Measurements from ENCODE around the gene AK5. TPM values are rescaled to one million over a fixed set of nuclear protein-coding genes. Genes with fewer than 3 reads are reported as not detected.

Gene AK5
- total RNA-seq, 1 donor from 2014 or later, result not detected

DNA sequence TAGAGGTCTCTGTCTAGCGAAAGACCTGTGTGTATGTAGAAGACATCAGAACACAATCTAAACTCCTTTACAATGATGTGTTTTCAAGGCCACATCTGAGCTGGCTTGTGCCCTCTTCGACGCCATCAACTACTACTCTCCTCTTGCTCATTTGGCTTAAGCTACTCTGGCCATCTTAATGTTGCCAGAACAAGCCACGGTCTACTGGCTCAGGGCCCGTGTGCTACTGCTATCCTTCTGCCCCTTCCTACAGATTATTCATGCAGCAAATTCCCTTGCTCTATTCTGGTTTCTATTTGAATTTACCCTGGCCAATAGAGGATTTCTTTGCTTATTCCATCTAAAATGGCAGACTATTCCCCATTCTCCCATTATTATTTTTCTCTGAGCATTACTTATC, 278.9 kb downstream of the AK5 start:
- DNase-seq (ENCODE audit: low spot score), result no peak
- no peak overlapping the region for H3K27ac Mint-ChIP-seq
- H3K36me3 Mint-ChIP-seq (ENCODE audit: low read depth), result peaks cover 13% of the 10 kb centered on the region
- no peak overlapping the region for H3K4me3 Mint-ChIP-seq
- no peaks in the 10 kb centered on the region for H3K4me1 Mint-ChIP-seq (ENCODE audit: low read depth)
- intact Hi-C loops (cut with micrococcal nuclease), result no loop called here
- no peaks in the 10 kb centered on the region for H3K9me3 Mint-ChIP-seq
- no peaks in the 10 kb centered on the region for H3K27me3 Mint-ChIP-seq (ENCODE audit: insufficient read depth)

DNA sequence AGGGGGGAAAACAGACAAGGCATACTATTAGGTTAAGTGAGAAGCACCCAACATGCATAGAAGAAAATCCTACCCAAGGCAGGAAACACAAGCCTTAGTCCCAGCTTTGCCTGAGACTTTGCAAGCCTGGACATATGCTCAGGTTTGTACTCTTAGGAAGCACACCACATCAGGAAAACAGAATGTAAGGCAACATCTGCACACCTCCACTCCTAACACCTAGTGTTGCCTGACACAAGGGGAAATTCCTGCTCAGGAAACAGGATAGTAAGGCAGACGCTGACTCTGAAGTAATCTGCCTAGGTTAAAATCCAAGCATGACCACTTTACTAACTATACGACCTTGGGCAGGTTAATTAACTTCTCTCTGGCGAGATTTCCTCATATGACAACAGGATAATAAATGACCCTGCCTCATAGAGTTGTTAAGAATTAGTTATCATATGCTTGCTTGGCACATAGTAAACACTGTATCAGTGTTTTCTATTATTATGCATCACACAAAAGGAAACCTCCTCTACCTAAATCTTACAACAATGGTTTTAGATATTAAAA, 280.9 kb downstream of the AK5 start:
- Mint-ChIP-seq H3K4me1 (ENCODE audit: low read depth) (no peaks in the 10 kb centered on the region), H3K36me3 (ENCODE audit: low read depth) (peaks cover 28% of the 10 kb centered on the region), H3K9me3 (no peaks in the 10 kb centered on the region), H3K4me3 (no peak overlapping the region), H3K27ac (no peak overlapping the region), H3K27me3 (ENCODE audit: insufficient read depth) (no peaks in the 10 kb centered on the region)
- intact Hi-C loops (cut with micrococcal nuclease), result no loop called here
- DNase-seq (ENCODE audit: low spot score), result no peak

DNA sequence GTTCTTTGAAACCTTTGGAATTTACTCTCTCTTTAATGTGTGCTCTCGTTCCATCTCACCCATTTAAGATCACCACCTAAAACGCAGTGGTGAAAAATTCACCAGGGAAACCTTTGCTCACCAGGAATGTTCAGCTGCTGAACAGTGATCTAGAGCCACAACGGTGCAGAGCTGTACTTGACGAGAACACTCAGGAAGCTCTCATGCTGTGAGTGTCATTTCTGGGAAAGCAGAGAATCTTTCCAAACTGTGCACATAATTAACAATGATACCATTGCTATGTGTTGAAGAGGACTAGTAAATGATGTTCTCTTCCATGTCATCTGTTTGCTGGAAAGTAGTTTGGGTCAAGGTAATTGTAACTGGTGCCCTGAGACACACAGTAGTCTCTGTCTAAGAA, 283.5 kb downstream of the AK5 start:
- intact Hi-C loops (cut with micrococcal nuclease), result no loop called here
- no peaks in the 10 kb centered on the region for H3K4me1 Mint-ChIP-seq (ENCODE audit: low read depth)
- H3K27ac Mint-ChIP-seq, result no peak overlapping the region
- H3K4me3 Mint-ChIP-seq, result no peak overlapping the region
- H3K9me3 Mint-ChIP-seq, result no peaks in the 10 kb centered on the region
- peaks cover 40% of the 10 kb centered on the region for H3K36me3 Mint-ChIP-seq (ENCODE audit: low read depth)
- H3K27me3 Mint-ChIP-seq (ENCODE audit: insufficient read depth), result no peaks in the 10 kb centered on the region
- DNase-seq (ENCODE audit: low spot score), result no peak

DNA sequence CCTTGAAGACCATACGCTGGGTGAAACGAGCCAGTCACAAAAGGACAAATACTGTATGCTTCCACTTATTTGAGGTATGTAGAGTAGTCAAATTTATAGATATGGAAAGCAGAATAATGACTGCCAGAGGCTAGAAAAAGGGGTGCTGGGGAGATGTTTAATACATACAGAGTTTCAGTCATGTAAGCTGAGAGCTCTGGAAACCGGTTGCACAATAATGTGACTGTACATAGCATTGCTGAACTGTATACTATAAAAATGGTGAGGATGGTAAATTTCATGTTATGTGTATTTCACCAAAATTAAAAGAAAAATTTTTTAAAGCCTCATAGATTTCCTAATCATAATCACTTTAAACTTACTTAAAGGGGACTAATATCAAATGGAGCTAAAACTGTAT, 289.8 kb downstream of the AK5 start:
- intact Hi-C loops (cut with micrococcal nuclease), result no loop called here
- no peaks in the 10 kb centered on the region for H3K9me3 Mint-ChIP-seq
- H3K27ac Mint-ChIP-seq, result no peak overlapping the region
- DNase-seq (ENCODE audit: low spot score), result no peak
- peaks cover 43% of the 10 kb centered on the region for H3K36me3 Mint-ChIP-seq (ENCODE audit: low read depth)
- no peaks in the 10 kb centered on the region for H3K4me1 Mint-ChIP-seq (ENCODE audit: low read depth)
- H3K4me3 Mint-ChIP-seq, result no peak overlapping the region
- H3K27me3 Mint-ChIP-seq (ENCODE audit: insufficient read depth), result no peaks in the 10 kb centered on the region

DNA sequence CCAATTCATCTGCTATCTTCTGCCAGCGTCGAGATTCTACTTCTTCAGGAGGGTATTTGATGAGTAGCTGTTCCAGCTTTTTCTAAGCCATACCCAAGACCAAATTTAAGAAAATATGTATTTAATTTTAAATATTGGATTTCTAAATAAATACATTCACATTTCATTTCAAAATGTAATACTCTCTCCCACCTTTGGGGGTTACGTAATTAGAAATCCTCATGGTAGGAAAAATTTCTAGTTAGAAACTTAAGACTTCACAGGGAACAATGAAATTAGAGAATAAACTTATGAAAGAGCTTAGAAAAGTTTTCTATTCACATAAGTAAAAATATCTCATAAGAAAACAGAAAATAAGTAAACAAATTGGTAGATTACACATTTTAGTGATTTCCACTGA, 297.7 kb downstream of the AK5 start:
- intact Hi-C loops (cut with micrococcal nuclease), result loop anchor here (5.0 kb wide), 1 partner anchor 103 kb away; the partner anchor contains the start of gene ZZZ3
- Mint-ChIP-seq H3K4me3 (no peak overlapping the region), H3K27ac (no peak overlapping the region)

DNA sequence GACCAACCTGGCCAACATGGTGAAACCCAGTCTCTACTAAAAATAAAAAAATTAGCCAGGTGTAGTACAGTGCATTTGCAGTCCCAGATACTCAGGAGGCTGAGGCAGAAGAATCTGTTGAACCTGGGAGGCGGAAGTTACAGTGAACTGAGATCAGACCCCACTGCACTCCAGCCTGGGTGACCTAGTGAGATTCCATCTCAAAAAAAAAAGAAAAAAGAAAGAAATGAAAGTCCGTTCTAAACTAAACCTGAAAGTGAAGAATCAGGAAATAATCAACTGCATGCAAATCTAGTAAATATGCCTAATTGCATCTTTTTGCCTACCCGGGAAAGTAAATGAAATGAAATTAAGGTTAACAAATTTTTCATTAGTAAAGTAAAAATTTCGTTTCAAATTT, 301.1 kb downstream of the AK5 start:
- no peaks in the 10 kb centered on the region for H3K9me3 Mint-ChIP-seq

More for the DNA sequence above, 297.7 kb downstream of the AK5 start:
- Mint-ChIP-seq H3K4me1 (ENCODE audit: low read depth) (no peaks in the 10 kb centered on the region), H3K9me3 (no peaks in the 10 kb centered on the region), H3K27me3 (ENCODE audit: insufficient read depth) (no peaks in the 10 kb centered on the region), H3K36me3 (ENCODE audit: low read depth) (peaks cover 21% of the 10 kb centered on the region)
- no peak for DNase-seq (ENCODE audit: low spot score)

DNA sequence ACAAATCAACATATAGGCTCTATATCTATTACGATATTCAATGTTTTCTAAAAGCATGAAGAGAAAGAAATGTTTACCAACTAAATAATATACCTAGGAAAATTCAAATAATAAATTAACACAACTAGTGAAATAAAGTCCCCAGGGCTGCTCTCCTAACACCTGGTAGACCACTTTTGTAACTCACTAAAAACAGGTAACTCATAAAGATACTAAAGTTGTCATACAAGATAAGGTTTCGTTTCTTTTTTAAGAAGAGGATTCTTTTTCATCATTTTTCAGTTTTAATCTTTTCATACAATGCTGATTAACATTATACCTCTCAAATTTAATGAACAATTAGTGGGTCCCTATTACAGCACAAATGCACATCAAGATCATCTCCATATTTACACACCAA, 301.7 kb downstream of the AK5 start:
- H3K9me3 Mint-ChIP-seq, result no peaks in the 10 kb centered on the region
- H3K36me3 Mint-ChIP-seq (ENCODE audit: low read depth), result peaks cover 17% of the 10 kb centered on the region
- H3K27me3 Mint-ChIP-seq (ENCODE audit: insufficient read depth), result no peaks in the 10 kb centered on the region
- H3K4me1 Mint-ChIP-seq (ENCODE audit: low read depth), result no peaks in the 10 kb centered on the region
- DNase-seq (ENCODE audit: low spot score), result no peak
- no peak overlapping the region for H3K4me3 Mint-ChIP-seq
- intact Hi-C loops (cut with micrococcal nuclease), result no loop called here
- H3K27ac Mint-ChIP-seq, result no peak overlapping the region

More for the DNA sequence above, 301.1 kb downstream of the AK5 start:
- DNase-seq (ENCODE audit: low spot score), result no peak
- intact Hi-C loops (cut with micrococcal nuclease), result no loop called here
- Mint-ChIP-seq H3K36me3 (ENCODE audit: low read depth) (peaks cover 17% of the 10 kb centered on the region), H3K27ac (no peak overlapping the region), H3K4me3 (no peak overlapping the region), H3K4me1 (ENCODE audit: low read depth) (no peaks in the 10 kb centered on the region), H3K27me3 (ENCODE audit: insufficient read depth) (no peaks in the 10 kb centered on the region)

DNA sequence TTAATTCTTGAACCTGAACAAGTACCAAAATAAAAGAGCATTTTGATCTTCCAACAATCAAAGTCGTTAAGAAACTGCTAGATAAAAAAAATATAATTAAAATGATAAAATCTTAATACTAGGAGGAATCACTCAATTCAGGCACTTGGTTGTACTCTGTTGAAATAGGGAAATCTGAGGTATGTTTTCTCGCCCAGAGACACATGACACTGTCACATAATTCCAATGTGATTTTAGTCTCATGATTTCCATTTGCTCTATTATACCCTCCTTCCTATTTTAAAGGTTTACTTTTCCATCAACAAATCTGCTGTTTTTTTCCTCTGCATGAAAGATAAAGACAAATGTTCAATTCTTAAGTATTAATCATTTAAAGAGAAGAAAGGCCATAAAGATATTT, 303.1 kb downstream of the AK5 start:
- H3K27me3 Mint-ChIP-seq (ENCODE audit: insufficient read depth), result no peaks in the 10 kb centered on the region
- H3K4me3 Mint-ChIP-seq, result no peak overlapping the region
- no peaks in the 10 kb centered on the region for H3K9me3 Mint-ChIP-seq
- H3K36me3 Mint-ChIP-seq (ENCODE audit: low read depth), result peaks cover 13% of the 10 kb centered on the region
- no peaks in the 10 kb centered on the region for H3K4me1 Mint-ChIP-seq (ENCODE audit: low read depth)
- no peak for DNase-seq (ENCODE audit: low spot score)
- H3K27ac Mint-ChIP-seq, result no peak overlapping the region
- intact Hi-C loops (cut with micrococcal nuclease), result no loop called here

DNA sequence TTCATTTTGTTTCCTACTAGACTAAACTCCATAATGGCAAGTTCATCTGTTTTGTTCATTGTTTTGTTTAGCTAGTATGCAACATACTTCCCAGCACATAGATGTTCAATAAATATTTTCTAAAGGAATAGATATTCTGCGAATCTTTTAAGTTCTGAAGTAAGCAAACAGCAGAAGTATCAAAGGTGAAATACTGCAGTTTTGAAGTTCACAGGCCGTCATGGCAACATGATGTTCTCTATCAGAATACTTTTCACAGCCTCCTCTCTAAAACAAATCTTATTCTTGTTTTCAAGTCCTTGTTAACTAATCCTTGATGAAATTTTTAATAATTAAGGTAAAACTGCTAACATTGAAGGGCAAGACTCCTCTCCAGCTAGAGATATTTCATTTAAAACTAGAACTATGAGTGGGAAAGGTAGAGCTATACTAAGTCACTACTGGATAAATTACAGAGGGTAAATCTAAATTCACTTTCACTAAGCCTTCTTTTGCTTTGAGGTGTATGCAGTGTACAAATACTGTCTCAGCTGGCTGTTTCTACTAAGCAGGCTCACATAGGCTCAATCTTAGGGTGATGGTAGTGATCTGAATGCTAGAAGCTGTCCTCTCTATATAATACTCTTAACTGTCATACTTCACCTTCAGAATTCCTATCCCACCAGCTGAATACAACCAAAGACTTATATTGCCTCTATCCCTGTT, 303.9 kb downstream of the AK5 start:
- H3K27ac Mint-ChIP-seq, result no peak overlapping the region
- no peak overlapping the region for H3K4me3 Mint-ChIP-seq
- no peaks in the 10 kb centered on the region for H3K4me1 Mint-ChIP-seq (ENCODE audit: low read depth)
- no peak for DNase-seq (ENCODE audit: low spot score)
- no peaks in the 10 kb centered on the region for H3K9me3 Mint-ChIP-seq
- intact Hi-C loops (cut with micrococcal nuclease), result no loop called here
- no peaks in the 10 kb centered on the region for H3K27me3 Mint-ChIP-seq (ENCODE audit: insufficient read depth)
- H3K36me3 Mint-ChIP-seq (ENCODE audit: low read depth), result peaks cover 11% of the 10 kb centered on the region

DNA sequence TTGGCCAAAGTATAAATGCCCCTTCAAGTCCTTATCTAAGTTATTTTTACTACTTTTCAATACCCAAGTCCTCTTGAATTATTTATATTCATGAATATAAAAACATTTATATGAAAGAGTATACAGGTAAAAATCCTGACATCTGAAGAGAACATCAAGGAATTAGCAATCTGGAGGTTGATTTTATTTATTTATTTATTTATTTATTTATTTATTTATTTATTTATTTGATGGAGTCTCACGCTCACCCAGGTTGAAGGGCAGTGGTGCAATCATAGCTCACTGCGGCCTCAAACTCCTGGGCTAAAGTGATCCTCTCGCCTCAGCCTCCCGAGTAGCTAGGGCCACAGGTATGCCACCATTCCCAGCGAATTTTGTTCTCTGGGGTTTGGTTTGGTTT, 307.4 kb downstream of the AK5 start:
- no peaks in the 10 kb centered on the region for H3K9me3 Mint-ChIP-seq

DNA sequence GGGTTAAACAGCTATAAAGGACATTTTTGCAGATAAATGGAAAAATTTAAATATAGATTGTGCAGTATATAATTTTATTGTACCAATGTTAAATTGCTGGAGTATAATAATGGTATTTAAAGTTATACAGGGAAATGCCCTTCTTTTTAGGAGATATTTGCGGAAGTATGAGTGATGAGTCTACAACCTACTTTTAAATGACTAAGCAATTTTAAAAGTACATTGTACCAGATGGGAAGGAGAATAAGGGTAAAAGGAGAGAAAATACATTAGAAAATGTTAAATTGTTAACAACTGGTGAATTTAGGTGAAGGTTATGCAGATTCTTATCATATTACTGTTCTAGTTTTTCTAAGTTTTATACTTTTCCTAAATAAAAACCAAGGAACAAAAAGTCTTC, 308.8 kb downstream of the AK5 start:
- peaks cover 11% of the 10 kb centered on the region for H3K4me1 Mint-ChIP-seq (ENCODE audit: low read depth)
- no peak overlapping the region for H3K27ac Mint-ChIP-seq
- H3K4me3 Mint-ChIP-seq, result no peak overlapping the region
- no peaks in the 10 kb centered on the region for H3K9me3 Mint-ChIP-seq
- intact Hi-C loops (cut with micrococcal nuclease), result no loop called here
- H3K36me3 Mint-ChIP-seq (ENCODE audit: low read depth), result peaks cover 8% of the 10 kb centered on the region
- no peak for DNase-seq (ENCODE audit: low spot score)
- no peaks in the 10 kb centered on the region for H3K27me3 Mint-ChIP-seq (ENCODE audit: insufficient read depth)

More for the DNA sequence above, 307.4 kb downstream of the AK5 start:
- H3K27ac Mint-ChIP-seq, result no peak overlapping the region
- no peak overlapping the region for H3K4me3 Mint-ChIP-seq
- DNase-seq (ENCODE audit: low spot score), result no peak
- peaks cover 5% of the 10 kb centered on the region for H3K36me3 Mint-ChIP-seq (ENCODE audit: low read depth)
- intact Hi-C loops (cut with micrococcal nuclease), result no loop called here
- peaks cover under 1% of the 10 kb centered on the region for H3K4me1 Mint-ChIP-seq (ENCODE audit: low read depth)
- H3K27me3 Mint-ChIP-seq (ENCODE audit: insufficient read depth), result no peaks in the 10 kb centered on the region

DNA sequence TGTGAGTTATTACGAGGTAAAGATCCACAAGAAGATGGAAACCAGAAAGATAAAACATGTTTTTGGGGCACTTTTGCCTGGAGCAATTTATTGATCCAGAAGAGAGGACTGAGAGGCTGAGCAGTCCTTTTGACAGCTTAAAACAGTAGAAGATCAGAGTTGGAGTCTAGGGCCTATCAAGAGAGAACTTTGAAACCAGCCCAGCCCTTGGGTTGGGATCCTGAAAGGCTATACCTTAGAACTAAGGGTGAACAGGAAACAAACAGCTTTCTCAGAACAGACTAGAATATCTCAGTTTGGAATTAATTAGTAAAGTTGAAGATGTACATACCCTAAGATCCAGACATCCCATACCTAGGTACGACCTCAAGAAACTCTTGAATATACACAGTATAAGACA, 311.1 kb downstream of the AK5 start:
- H3K9me3 Mint-ChIP-seq, result no peaks in the 10 kb centered on the region
- no peak for DNase-seq (ENCODE audit: low spot score)
- H3K4me3 Mint-ChIP-seq, result no peak overlapping the region
- H3K27ac Mint-ChIP-seq, result no peak overlapping the region
- H3K27me3 Mint-ChIP-seq (ENCODE audit: insufficient read depth), result no peaks in the 10 kb centered on the region
- peaks cover 11% of the 10 kb centered on the region for H3K36me3 Mint-ChIP-seq (ENCODE audit: low read depth)
- intact Hi-C loops (cut with micrococcal nuclease), result no loop called here
- H3K4me1 Mint-ChIP-seq (ENCODE audit: low read depth), result peaks cover 11% of the 10 kb centered on the region

DNA sequence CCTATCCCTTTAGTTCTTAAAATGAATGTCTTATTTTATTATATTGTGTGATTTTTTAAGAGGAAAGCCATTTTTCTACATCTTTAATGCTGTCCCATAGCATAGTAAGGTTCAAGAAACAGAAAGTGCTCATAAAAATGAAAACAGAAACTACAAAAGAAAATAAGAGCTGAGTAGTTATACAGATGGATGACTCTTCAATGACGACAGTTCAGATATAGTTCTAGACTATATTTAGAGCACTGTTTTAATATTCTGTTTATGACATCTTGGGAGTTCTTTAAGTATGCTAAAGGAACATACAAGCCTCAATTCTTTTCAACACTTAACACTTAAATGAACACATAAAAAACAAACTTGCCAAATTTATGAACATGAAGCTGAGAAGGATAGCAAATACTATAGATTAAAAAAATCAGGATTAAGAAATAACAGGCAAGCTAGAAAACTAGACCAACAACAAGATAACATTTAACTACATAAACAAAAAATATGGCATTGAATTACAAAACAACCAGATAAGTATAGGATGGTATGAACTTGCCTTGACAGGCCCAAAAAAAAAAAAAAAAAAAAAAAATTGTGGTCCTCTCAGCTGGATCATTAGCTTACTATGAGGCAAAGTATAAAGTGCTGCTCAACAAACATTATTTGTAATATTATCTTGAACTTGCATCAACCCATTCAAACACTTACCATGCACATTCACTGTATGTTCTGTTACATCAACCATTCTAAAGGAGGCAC, 312.7 kb downstream of the AK5 start:
- Mint-ChIP-seq H3K4me3 (no peak overlapping the region), H3K27ac (no peak overlapping the region), H3K9me3 (no peaks in the 10 kb centered on the region)

More for the DNA sequence above, 312.7 kb downstream of the AK5 start:
- H3K4me1 Mint-ChIP-seq (ENCODE audit: low read depth), result peaks cover 11% of the 10 kb centered on the region
- peaks cover 11% of the 10 kb centered on the region for H3K36me3 Mint-ChIP-seq (ENCODE audit: low read depth)
- DNase-seq (ENCODE audit: low spot score), result no peak
- intact Hi-C loops (cut with micrococcal nuclease), result no loop called here
- no peaks in the 10 kb centered on the region for H3K27me3 Mint-ChIP-seq (ENCODE audit: insufficient read depth)
